Astrocyte (in vitro differentiated cells and primary cell): Measurements from ENCODE around the gene GRID2.

Source experiments
- EZH2 ChIP-seq: IDR thresholded peaks from 2 replicates; pipeline ENCODE4 v1.6.1; 2012; ENCODE audit warnings: mild to moderate bottlenecking, low read length, inconsistent platforms; ENCODE audit not compliant: insufficient read depth
- TF ChIP-seq, protein P1 (sequence below): IDR thresholded peaks from 2 replicates; pipeline ENCODE4 v1.5.1; 2011; ENCODE audit warnings: low read depth, mild to moderate bottlenecking, inconsistent platforms, low read length, moderate library complexity; ENCODE audit not compliant: insufficient read depth

DNA sequence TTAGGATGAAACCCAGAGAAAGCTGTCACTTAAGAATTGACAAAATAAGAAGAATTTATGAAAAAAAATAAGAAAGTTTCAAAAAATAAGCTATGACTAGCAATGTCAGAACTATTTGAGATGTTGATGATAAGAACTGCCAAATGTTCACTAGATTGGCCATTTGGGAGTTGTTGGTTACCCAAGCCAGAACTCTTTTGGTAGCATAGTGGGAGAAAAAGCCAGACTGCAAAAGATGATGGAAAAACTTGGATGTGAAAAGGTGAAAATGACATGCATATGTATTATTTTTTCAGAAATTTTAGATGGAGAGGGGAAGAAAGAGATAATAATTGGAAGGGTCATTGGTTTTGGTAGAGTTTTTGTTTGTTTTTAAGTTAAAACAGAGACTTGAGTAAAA, 1127.6 kb downstream of the GRID2 start:
- TF ChIP-seq, protein P1, sequence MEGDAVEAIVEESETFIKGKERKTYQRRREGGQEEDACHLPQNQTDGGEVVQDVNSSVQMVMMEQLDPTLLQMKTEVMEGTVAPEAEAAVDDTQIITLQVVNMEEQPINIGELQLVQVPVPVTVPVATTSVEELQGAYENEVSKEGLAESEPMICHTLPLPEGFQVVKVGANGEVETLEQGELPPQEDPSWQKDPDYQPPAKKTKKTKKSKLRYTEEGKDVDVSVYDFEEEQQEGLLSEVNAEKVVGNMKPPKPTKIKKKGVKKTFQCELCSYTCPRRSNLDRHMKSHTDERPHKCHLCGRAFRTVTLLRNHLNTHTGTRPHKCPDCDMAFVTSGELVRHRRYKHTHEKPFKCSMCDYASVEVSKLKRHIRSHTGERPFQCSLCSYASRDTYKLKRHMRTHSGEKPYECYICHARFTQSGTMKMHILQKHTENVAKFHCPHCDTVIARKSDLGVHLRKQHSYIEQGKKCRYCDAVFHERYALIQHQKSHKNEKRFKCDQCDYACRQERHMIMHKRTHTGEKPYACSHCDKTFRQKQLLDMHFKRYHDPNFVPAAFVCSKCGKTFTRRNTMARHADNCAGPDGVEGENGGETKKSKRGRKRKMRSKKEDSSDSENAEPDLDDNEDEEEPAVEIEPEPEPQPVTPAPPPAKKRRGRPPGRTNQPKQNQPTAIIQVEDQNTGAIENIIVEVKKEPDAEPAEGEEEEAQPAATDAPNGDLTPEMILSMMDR: no peak
- TF ChIP-seq EZH2: no peak
